Peyer's patch (tissue), 4 donors: Measurements from ENCODE around the gene COPG1. TPM values are rescaled to one million over a fixed set of nuclear protein-coding genes. Genes with fewer than 3 reads are reported as not detected.

Experiments
- DNase-seq, 3 donors: peaks; one replicate each; pipeline ENCODE4 v3.0.0-alpha.2; 2017 to 2019
- H3K27ac ChIP-seq, 4 donors: fragments of 200-600 bp; sonication (generic); one replicate each; pipeline ENCODE4 v1.5.1; 2016 to 2019
- H3K27me3 ChIP-seq, 2 donors: fragments of 200-600 bp; sonication (generic); one replicate each; pipeline ENCODE4 v1.5.1; 2019
- H3K36me3 ChIP-seq, 3 donors: fragments of 200-600 bp; sonication (generic); one replicate each; pipeline ENCODE4 v1.5.1; 2016 to 2019
- H3K4me1 ChIP-seq, 4 donors: fragments of 200-600 bp; sonication (generic); one replicate each; pipeline ENCODE4 v1.5.1; 2016 to 2019
- H3K4me3 ChIP-seq, 4 donors: fragments of 200-600 bp; sonication (generic); 1 replicate in 3 of 4; 2 replicates in 1 of 4; pipeline ENCODE4 v1.5.1; 2016 to 2019; ENCODE audit warnings: mild to moderate bottlenecking in 1 of 4
- H3K9me3 ChIP-seq, 4 donors: fragments of 200-600 bp; sonication (generic); one replicate each; pipeline ENCODE4 v1.5.1; 2016 to 2019; ENCODE audit warnings: mild to moderate bottlenecking in 1 of 4
- POLR2A ChIP-seq, 2 donors: fragments of 450-650 bp; IDR thresholded peaks; one replicate each; pipeline ENCODE4 v1.5.1; 2017; ENCODE audit warnings: antibody characterized with exemption in 2 of 2, mild to moderate bottlenecking in 2 of 2, moderate library complexity in 2 of 2
- total RNA-seq, 4 donors: library from RNA; depleted of rRNA; stranded (reverse); fragments of >200 nt; gene quantifications; one replicate each; pipeline ENCODE4 v1.1.0, GENCODE V29; 2016
- TF ChIP-seq, protein P1 (sequence below), 6 experiments: fragments of 450-650 bp in 4 of 6; fragments of 200-600 bp in 2 of 6; sonication (generic) in 1 of 6; IDR thresholded peaks; one replicate each; pipeline ENCODE4 v1.5.1; 2017 to 2019; ENCODE audit warnings: antibody characterized with exemption in 6 of 6, mild to moderate bottlenecking in 3 of 6, moderate library complexity in 1 of 6

Gene COPG1
- total RNA-seq, 4 donors from 2014 or later, result 120 to 220 (median 176) TPM

- H3K4me3 ChIP-seq, result peak overlapping the region; percentile 70 to 77 (median 74)
- H3K27me3 ChIP-seq, result no peaks in the 10 kb centered on the region
- no peaks in the 10 kb centered on the region for H3K9me3 ChIP-seq
- no peak for DNase-seq
- peak in 1 of 2 donors; percentile 19 for TF ChIP-seq POLR2A (IDR thresholded peaks at IDR 0.05)
- TF ChIP-seq, protein P1, sequence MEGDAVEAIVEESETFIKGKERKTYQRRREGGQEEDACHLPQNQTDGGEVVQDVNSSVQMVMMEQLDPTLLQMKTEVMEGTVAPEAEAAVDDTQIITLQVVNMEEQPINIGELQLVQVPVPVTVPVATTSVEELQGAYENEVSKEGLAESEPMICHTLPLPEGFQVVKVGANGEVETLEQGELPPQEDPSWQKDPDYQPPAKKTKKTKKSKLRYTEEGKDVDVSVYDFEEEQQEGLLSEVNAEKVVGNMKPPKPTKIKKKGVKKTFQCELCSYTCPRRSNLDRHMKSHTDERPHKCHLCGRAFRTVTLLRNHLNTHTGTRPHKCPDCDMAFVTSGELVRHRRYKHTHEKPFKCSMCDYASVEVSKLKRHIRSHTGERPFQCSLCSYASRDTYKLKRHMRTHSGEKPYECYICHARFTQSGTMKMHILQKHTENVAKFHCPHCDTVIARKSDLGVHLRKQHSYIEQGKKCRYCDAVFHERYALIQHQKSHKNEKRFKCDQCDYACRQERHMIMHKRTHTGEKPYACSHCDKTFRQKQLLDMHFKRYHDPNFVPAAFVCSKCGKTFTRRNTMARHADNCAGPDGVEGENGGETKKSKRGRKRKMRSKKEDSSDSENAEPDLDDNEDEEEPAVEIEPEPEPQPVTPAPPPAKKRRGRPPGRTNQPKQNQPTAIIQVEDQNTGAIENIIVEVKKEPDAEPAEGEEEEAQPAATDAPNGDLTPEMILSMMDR (IDR thresholded peaks at IDR 0.05), result no peak
- peak overlapping the region; percentile 78 to 90 (median 88) for H3K27ac ChIP-seq
- H3K4me1 ChIP-seq, result peaks cover 3 to 24% (median 15%) of the 10 kb centered on the region in 4 donors
- H3K36me3 ChIP-seq, result no peaks in the 10 kb centered on the region
Observed at GRCh38 chr3:129313665-129314385, 64.4 kb downstream of the COPG1 start.

- peak overlapping the region; percentile 70 to 77 (median 74) for H3K4me3 ChIP-seq
- peak; percentile 60 to 91 (median 77) for DNase-seq
- TF ChIP-seq POLR2A (IDR thresholded peaks at IDR 0.05), result peak in 1 of 2 donors; percentile 15
- TF ChIP-seq, protein P1 (IDR thresholded peaks at IDR 0.05), result no peak
- H3K4me1 ChIP-seq, result peaks cover 3 to 24% (median 15%) of the 10 kb centered on the region in 4 donors
- no peaks in the 10 kb centered on the region for H3K9me3 ChIP-seq
- H3K36me3 ChIP-seq, result no peaks in the 10 kb centered on the region
- no peaks in the 10 kb centered on the region for H3K27me3 ChIP-seq
- H3K27ac ChIP-seq, result peak overlapping the region; percentile 78 to 90 (median 88)
Observed at GRCh38 chr3:129314386-129315222, 65.2 kb downstream of the COPG1 start.

DNA sequence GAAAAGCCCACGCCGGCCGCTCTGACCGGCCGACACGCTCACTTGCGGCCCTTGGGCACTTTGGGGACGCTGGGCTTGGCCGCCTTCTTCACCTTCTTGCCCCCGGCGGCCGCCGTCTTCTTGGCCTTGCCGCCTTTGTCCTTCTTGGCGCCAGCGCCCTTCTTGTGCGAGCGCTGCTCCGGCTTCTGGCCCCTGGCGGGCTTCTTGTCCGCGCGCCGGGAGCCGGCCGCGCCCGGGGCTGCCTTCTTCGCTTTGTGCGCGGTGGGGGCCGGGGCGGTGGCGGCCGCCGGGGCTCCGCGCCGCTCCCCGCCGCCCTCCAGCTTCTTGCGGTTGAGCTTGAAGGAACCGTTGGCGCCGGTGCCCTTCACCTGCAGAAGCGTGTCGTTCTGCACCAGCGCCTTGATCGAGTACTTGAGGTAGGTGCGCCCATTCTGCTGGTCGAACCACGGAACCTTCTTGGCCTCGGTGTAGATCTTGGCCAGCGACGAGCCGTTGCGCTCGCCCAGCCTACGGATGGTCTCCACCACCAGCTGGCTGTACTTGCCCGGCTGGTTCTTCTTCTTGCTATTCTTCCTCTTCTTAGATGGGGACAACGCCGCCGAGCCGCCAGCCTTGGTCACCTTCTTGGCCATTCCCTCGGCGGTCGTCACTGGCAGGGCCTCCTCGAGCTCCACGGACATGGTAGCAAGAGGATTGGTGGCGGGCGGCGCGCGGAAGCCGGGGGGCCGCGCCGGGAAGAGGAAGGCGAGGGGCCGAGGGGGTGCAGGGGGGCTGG is 66.0 kb downstream of the COPG1 start:
- Histone ChIP-seq H3K27me3 (no peaks in the 10 kb centered on the region), H3K4me1 (peaks cover 3 to 24% (median 15%) of the 10 kb centered on the region in 4 donors), H3K36me3 (no peaks in the 10 kb centered on the region), H3K27ac (peak overlapping the region; percentile 78 to 90 (median 88)), H3K9me3 (no peaks in the 10 kb centered on the region), H3K4me3 (peak overlapping the region; percentile 70 to 77 (median 74))
- peak in 2 of 3 donors; percentile 31 to 66 for DNase-seq
- peak in 1 of 2 donors; percentile 11 for TF ChIP-seq POLR2A (IDR thresholded peaks at IDR 0.05)
- TF ChIP-seq, protein P1 (IDR thresholded peaks at IDR 0.05), result no peak

- peak overlapping the region; percentile 78 to 90 (median 88) for H3K27ac ChIP-seq
Observed at GRCh38 chr3:129315998-129316247, 66.5 kb downstream of the COPG1 start.

More at GRCh38 chr3:129315998-129316247, 66.5 kb downstream of the COPG1 start:
- DNase-seq, result no peak
- no peaks in the 10 kb centered on the region for H3K27me3 ChIP-seq
- TF ChIP-seq, protein P1 (IDR thresholded peaks at IDR 0.05), result no peak
- TF ChIP-seq POLR2A (IDR thresholded peaks at IDR 0.05), result no peak
- no peaks in the 10 kb centered on the region for H3K9me3 ChIP-seq
- peak overlapping the region; percentile 70 to 77 (median 74) for H3K4me3 ChIP-seq
- peaks cover 3 to 24% (median 15%) of the 10 kb centered on the region in 4 donors for H3K4me1 ChIP-seq
- no peaks in the 10 kb centered on the region for H3K36me3 ChIP-seq
